Motor neuron (in vitro differentiated cells): ENCODE results near the gene SV2A. TPM values are rescaled to one million over a fixed set of nuclear protein-coding genes. Genes with fewer than 3 reads are reported as not detected.
"Not testable (repeated sequence)": the region's sequence is repeated elsewhere in the genome, so short reads cannot be mapped to it uniquely, and the experiment has no call there.

ENCODE experiments used
- ATAC-seq, 8 experiments: fragments of 200-7000 bp; cut with Tn5 transposase; replicated peaks in 6 of 8; 2 replicates each; pipeline ENCODE4 v1.8.0; 2021; ENCODE audit warnings: mild to moderate bottlenecking in 8 of 8, moderate library complexity in 8 of 8
- H3K27ac ChIP-seq, 2 donors: fragments of 250-450 bp; sonication (Bioruptor Pico); 2 replicates each; pipeline ENCODE4 v1.9.0; 2021; ENCODE audit warnings: antibody characterized with exemption in 2 of 2, mild to moderate bottlenecking in 2 of 2, moderate library complexity in 1 of 2
- H3K4me1 ChIP-seq, 2 donors: fragments of 250-450 bp; sonication (Bioruptor Pico); replicated peaks in 1 of 2; 2 replicates each; pipeline ENCODE4 v1.6.1; 2021; ENCODE audit warnings: antibody characterized with exemption in 2 of 2, mild to moderate bottlenecking in 2 of 2, moderate library complexity in 1 of 2
- H3K4me3 ChIP-seq, 5 donors: fragments of 250-450 bp; sonication (Bioruptor Pico); 2 replicates each; pipeline ENCODE4 v1.9.0; 2021; ENCODE audit warnings: antibody characterized with exemption in 5 of 5, mild to moderate bottlenecking in 5 of 5, moderate library complexity in 4 of 5
- WGBS, 10 experiments: fragments of 450-650 bp; shearing (Covaris generic); methylation state at CpG; one replicate each; pipeline ENCODE4 v1.0.0; 2022; 5-methylcytosine and 5-hydroxymethylcytosine counted together
- in situ Hi-C, 9 experiments: fragments of 400-800 bp; cut with MboI; loops; one replicate each; pipeline ENCODE4 v1.15.0; 2021; ENCODE audit warnings: low sequenced_read_pairs in 9 of 9, low pct_unique_long_range_greater_than_20kb in 2 of 9; ENCODE audit not compliant: unreplicated experiment in 9 of 9
- total RNA-seq, 8 experiments: library from RNA; unstranded; fragments of 300-600 nt; gene quantifications; 2 replicates each; pipeline versions ENCODE4 v1.2.3 to v1.2.4, GENCODE V29; 2022

Gene SV2A
- total RNA-seq, 8 experiments from 2014 or later: 0.31 to 109 (median 59.7) TPM

- no peak overlapping the region for H3K27ac ChIP-seq
Measured at GRCh38 chr1:149903836-149904491, 13.7 kb downstream of the SV2A start.

GRCh38 chr1:149899460-149900284 is 18.0 kb downstream of the SV2A start, which contains the start of gene BOLA1:
TSS of gene BOLA1 (plus strand) at chr1:149899568. CDS start at chr1:149900060, 492 bp downstream.
- peak within 1 kb of the TSS; percentile 57 to 66 for H3K27ac ChIP-seq
- peak; percentile 87 to 99 (median 99) for ATAC-seq
- WGBS, 10 experiments: 0 to 53% (median 1%) methylated on average over 2 to 19 of the region's 65 CpGs; no CpG with 5 or more reads in 2 of the 10 experiments
- H3K4me1 ChIP-seq: peaks cover 4 to 5% of the 10 kb centered on the region in 2 donors
- in situ Hi-C loops: no loop called here
- H3K4me3 ChIP-seq: peak within 1 kb of the TSS; percentile 39 to 57 (median 50)

More at GRCh38 chr1:149903836-149904491, 13.7 kb downstream of the SV2A start:
- in situ Hi-C loops: no loop called here
- no peak overlapping the region for H3K4me3 ChIP-seq
- H3K4me1 ChIP-seq: peaks cover 4 to 5% of the 10 kb centered on the region in 2 donors
- ATAC-seq: no peak
- 90 to 100% (median 90%) methylated on average over 1 to 4 of the region's 5 CpGs; no CpG with 5 or more reads in 5 of the 10 experiments for WGBS, 10 experiments

GRCh38 chr1:149896575-149896974 is 21.1 kb downstream of the SV2A start:
- WGBS, 10 experiments: 69 to 100% (median 93%) methylated on average over 1 to 4 of the region's 4 CpGs; no CpG with 5 or more reads in 2 of the 10 experiments
- H3K4me1 ChIP-seq: peaks cover 4 to 5% of the 10 kb centered on the region in 2 donors
- no peak for ATAC-seq
- in situ Hi-C loops: no loop called here
- H3K4me3 ChIP-seq: no peak overlapping the region
- no peak overlapping the region for H3K27ac ChIP-seq

- H3K4me1 ChIP-seq: peaks cover 7 to 11% of the 10 kb centered on the region in 2 donors
- H3K27ac ChIP-seq: peak overlapping the region; percentile 88 to 94
- 0 to 62% (median 27%) methylated on average over 1 to 6 of the region's 6 CpGs for WGBS, 10 experiments
- H3K4me3 ChIP-seq: peak overlapping the region; percentile 66 to 86 (median 76)
- no peak for ATAC-seq
- in situ Hi-C loops: no loop called here
Measured at GRCh38 chr1:149888999-149889289, 28.7 kb downstream of the SV2A start.

GRCh38 chr1:149888247-149888998 is 29.2 kb downstream of the SV2A start:
- H3K4me3 ChIP-seq: peak overlapping the region; percentile 66 to 86 (median 76)
- H3K4me1 ChIP-seq: peaks cover 12% of the 10 kb centered on the region in 2 donors
- in situ Hi-C loops: no loop called here
- ATAC-seq: peak; percentile 4 to 34 (median 16)
- 0 to 7% (median 3%) methylated on average over 3 to 20 of the region's 28 CpGs for WGBS, 10 experiments
- H3K27ac ChIP-seq: peak overlapping the region; percentile 88 to 94

GRCh38 chr1:149887456-149888246 is 30.0 kb downstream of the SV2A start:
- 0 to 3% (median 1%) methylated on average over 1 to 41 of the region's 46 CpGs for WGBS, 10 experiments
- Histone ChIP-seq H3K4me3 (peak overlapping the region; percentile 66 to 86 (median 76)), H3K4me1 (peaks cover 12% of the 10 kb centered on the region in 2 donors), H3K27ac (peak overlapping the region; percentile 88 to 94)
- in situ Hi-C loops: no loop called here
- peak; percentile 36 to 73 (median 62) for ATAC-seq

- Histone ChIP-seq H3K4me1 (peaks cover 12% of the 10 kb centered on the region in 2 donors), H3K4me3 (peak overlapping the region; percentile 66 to 86 (median 76)), H3K27ac (peak overlapping the region; percentile 83 to 89)
- ATAC-seq, in situ Hi-C loops: not testable (repeated sequence)
- 0 to 17% (median 0%) methylated on average over 1 to 2 of the region's 13 CpGs; no CpG with 5 or more reads in 7 of the 10 experiments for WGBS, 10 experiments
Measured at GRCh38 chr1:149887196-149887455, 30.5 kb downstream of the SV2A start.

GRCh38 chr1:149886396-149887195 is 31.0 kb downstream of the SV2A start:
- H3K27ac ChIP-seq: peak overlapping the region; percentile 83 to 89
- H3K4me1 ChIP-seq: peaks cover 12% of the 10 kb centered on the region in 2 donors
- peak; percentile 44 to 80 (median 75) for ATAC-seq
- in situ Hi-C loops: no loop called here
- peak overlapping the region; percentile 66 to 86 (median 76) for H3K4me3 ChIP-seq
- 0 to 3% (median 0%) methylated on average over 1 to 37 of the region's 62 CpGs for WGBS, 10 experiments

- peak in 1 of 8 experiments; percentile 8 for ATAC-seq
- H3K4me3 ChIP-seq: peak overlapping the region; percentile 66 to 86 (median 76)
- H3K4me1 ChIP-seq: peaks cover 12% of the 10 kb centered on the region in 2 donors
- peak overlapping the region; percentile 79 to 88 for H3K27ac ChIP-seq
- in situ Hi-C loops: not testable (repeated sequence)
- WGBS, 10 experiments: 0% methylated on average over 1 to 10 of the region's 19 CpGs; no CpG with 5 or more reads in 7 of the 10 experiments
Measured at GRCh38 chr1:149886121-149886395, 31.6 kb downstream of the SV2A start.

- in situ Hi-C loops: no loop called here
- Histone ChIP-seq H3K27ac (peak overlapping the region; percentile 79 to 88), H3K4me1 (peaks cover 12% of the 10 kb centered on the region in 2 donors), H3K4me3 (peak overlapping the region; percentile 66 to 86 (median 76))
- 0 to 2% (median 0%) methylated on average over 1 to 28 of the region's 36 CpGs for WGBS, 10 experiments
- ATAC-seq: peak; percentile 0 to 41 (median 21)
Measured at GRCh38 chr1:149885339-149886120, 32.1 kb downstream of the SV2A start.
